Motor neuron (in vitro differentiated cells): ENCODE results near the gene LMTK3. TPM values are rescaled to one million over a fixed set of nuclear protein-coding genes. Genes with fewer than 3 reads are reported as not detected.
"Not testable (repeated sequence)": the region's sequence is repeated elsewhere in the genome, so short reads cannot be mapped to it uniquely, and the experiment has no call there.

Experiments used
- ATAC-seq, 8 experiments: fragments of 200-7000 bp; cut with Tn5 transposase; replicated peaks in 6 of 8; 2 replicates each; pipeline ENCODE4 v1.8.0; 2021; ENCODE audit warnings: mild to moderate bottlenecking in 8 of 8, moderate library complexity in 8 of 8
- H3K27ac ChIP-seq, 2 donors: fragments of 250-450 bp; sonication (Bioruptor Pico); 2 replicates each; pipeline ENCODE4 v1.9.0; 2021; ENCODE audit warnings: antibody characterized with exemption in 2 of 2, mild to moderate bottlenecking in 2 of 2, moderate library complexity in 1 of 2
- H3K4me1 ChIP-seq, 2 donors: fragments of 250-450 bp; sonication (Bioruptor Pico); replicated peaks in 1 of 2; 2 replicates each; pipeline ENCODE4 v1.6.1; 2021; ENCODE audit warnings: antibody characterized with exemption in 2 of 2, mild to moderate bottlenecking in 2 of 2, moderate library complexity in 1 of 2
- H3K4me3 ChIP-seq, 5 donors: fragments of 250-450 bp; sonication (Bioruptor Pico); 2 replicates each; pipeline ENCODE4 v1.9.0; 2021; ENCODE audit warnings: antibody characterized with exemption in 5 of 5, mild to moderate bottlenecking in 5 of 5, moderate library complexity in 4 of 5
- WGBS, 10 experiments: fragments of 450-650 bp; shearing (Covaris generic); methylation state at CpG; one replicate each; pipeline ENCODE4 v1.0.0; 2022; 5-methylcytosine and 5-hydroxymethylcytosine counted together
- in situ Hi-C, 9 experiments: fragments of 400-800 bp; cut with MboI; loops; one replicate each; pipeline ENCODE4 v1.15.0; 2021; ENCODE audit warnings: low sequenced_read_pairs in 9 of 9, low pct_unique_long_range_greater_than_20kb in 2 of 9; ENCODE audit not compliant: unreplicated experiment in 9 of 9
- total RNA-seq, 8 experiments: library from RNA; unstranded; fragments of 300-600 nt; gene quantifications; 2 replicates each; pipeline versions ENCODE4 v1.2.3 to v1.2.4, GENCODE V29; 2022

Gene LMTK3
- total RNA-seq, 8 experiments from 2014 or later: 0.25 to 17.5 (median 6.1) TPM

GRCh38 chr19:48498595-48499311, 12.9 kb downstream of the LMTK3 start:
- H3K27ac ChIP-seq: no peak overlapping the region
- in situ Hi-C loops: loop anchor here in 2 of 9 experiments (25.0 kb wide), 1 partner anchor 89 kb away; no protein-coding TSS in a partner anchor
- no CpG with 5 or more reads among the region's 59 CpGs for WGBS, 10 experiments
- H3K4me1 ChIP-seq: peaks cover 2 to 9% of the 10 kb centered on the region in 2 donors
- no peak overlapping the region for H3K4me3 ChIP-seq
- peak in 4 of 8 experiments; percentile 2 to 15 (median 6) for ATAC-seq

DNA sequence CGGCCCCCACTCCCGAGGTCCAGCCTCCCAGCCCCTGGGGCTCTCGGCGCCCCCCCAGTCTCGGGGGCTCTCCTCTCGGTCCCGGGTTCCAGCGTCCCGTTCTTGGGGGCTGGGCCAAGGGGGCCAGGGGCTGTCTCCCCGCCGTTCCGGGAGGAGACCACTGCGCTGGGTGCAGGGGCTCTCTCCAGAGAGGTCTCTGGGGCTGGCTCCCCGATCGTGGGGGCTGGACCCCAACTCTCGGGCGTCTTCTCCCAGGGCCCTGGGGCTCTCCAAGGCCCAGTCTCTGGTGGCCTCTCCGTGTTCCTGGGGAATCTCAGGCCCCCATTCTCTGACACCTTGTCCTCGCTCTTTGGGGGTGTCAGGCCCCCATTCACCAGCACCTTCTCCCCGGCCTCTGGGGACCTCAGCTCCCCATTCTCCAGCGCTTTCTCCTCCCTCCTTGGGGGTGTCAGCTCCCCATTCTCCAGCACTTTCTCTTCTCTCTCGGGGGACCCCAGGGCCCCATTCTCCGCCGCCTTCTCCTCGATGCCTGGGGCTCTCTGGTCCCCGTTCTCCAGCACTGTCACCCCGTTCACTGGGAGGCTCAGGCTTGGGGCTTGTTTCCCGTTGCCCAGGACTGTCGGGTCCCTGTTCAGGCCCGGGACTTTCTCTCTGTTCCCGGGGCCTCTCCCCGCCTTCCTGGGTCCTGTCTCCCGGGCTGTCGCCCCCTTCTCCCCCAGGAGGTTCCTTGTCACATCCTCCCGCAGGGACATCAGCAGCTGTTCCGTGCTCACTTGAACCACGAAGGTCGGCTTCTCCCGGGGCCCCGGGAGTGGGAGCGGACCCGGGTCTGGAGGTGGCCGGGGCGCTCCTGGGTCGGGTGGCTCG, 13.7 kb downstream of the LMTK3 start:
- Histone ChIP-seq H3K4me3 (no peak overlapping the region), H3K27ac (no peak overlapping the region), H3K4me1 (peaks cover 2 to 9% of the 10 kb centered on the region in 2 donors)
- WGBS, 10 experiments: 72 to 100% (median 88%) methylated on average over 1 to 9 of the region's 46 CpGs; no CpG with 5 or more reads in 6 of the 10 experiments
- no peak for ATAC-seq
- in situ Hi-C loops: loop anchor here in 2 of 9 experiments (25.0 kb wide), 1 partner anchor 89 kb away; no protein-coding TSS in a partner anchor

GRCh38 chr19:48496959-48497727, 14.5 kb downstream of the LMTK3 start:
- 62 to 83% (median 74%) methylated on average over 1 to 4 of the region's 45 CpGs; no CpG with 5 or more reads in 4 of the 10 experiments for WGBS, 10 experiments
- Histone ChIP-seq H3K4me3 (no peak overlapping the region), H3K27ac (no peak overlapping the region), H3K4me1 (peaks cover 0 to 11% of the 10 kb centered on the region in 2 donors)
- in situ Hi-C loops: loop anchor here in 2 of 9 experiments (25.0 kb wide), 1 partner anchor 90 kb away; no protein-coding TSS in a partner anchor
- no peak for ATAC-seq

DNA sequence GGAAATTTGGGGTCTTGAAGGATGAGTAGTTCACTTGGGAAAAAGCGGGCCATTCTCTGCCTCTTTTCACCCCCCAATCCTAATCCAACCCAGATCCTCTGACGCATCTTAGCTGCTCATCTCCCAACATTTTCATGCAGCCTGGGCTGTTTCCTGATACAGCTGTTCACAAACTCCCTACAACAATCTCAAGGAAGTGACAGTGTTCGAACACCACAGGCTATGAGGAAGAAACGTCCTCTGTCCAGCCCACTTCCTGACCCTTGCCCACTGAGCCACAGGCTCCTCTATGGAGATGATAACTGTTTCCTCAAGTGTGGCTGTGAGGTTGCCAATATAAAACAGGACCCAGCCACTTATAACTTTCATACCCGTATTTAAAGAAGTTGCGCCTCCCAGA, 16.2 kb downstream of the LMTK3 start:
- Histone ChIP-seq H3K4me1 (peaks cover 9 to 23% of the 10 kb centered on the region in 2 donors), H3K4me3 (no peak overlapping the region), H3K27ac (no peak overlapping the region)
- WGBS, 10 experiments: 30 to 100% (median 82%) methylated on average over 2 to 6 of the region's 6 CpGs; no CpG with 5 or more reads in 2 of the 10 experiments
- ATAC-seq: no peak
- in situ Hi-C loops: loop anchor here in 2 of 9 experiments (25.0 kb wide), 1 partner anchor 92 kb away; no protein-coding TSS in a partner anchor

DNA sequence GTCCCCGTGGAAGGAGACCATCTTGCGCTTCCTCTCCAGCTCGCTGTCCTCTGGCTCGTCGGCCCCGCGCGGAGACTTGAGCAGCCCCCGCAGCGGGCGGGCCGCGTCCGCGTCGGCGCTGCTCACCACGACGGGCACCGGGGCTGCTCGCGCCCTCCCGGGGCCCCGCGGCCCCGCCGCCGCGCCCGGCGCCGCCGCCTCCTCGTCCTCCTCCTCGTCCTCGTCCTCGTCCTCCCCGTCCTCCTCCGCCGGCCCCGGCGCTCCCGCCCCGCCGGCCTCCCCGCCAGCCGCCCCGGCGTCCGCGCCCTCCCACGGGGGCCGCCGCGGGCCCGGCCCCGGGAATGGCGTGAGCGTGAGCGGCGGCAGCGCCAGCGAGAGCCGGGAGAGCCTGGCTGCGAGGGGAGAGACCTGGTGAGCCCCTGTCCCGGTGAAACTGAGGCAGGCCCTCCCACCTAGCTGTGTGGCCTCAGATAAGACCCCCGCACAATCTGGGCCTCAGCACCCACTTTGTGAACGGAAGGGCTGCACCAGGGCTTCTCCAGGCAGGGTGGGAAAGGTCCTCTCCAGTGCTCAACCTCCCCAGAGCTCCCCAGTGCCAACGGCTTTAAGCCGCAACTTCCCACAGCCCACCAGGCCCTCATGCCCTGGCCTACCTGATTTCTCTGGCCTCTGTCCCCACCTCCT, 17.8 kb downstream of the LMTK3 start:
- H3K4me3 ChIP-seq: peak overlapping the region; percentile 30 to 48 (median 42)
- WGBS, 10 experiments: 0% methylated on average over 1 of the region's 70 CpGs; no CpG with 5 or more reads in 8 of the 10 experiments
- in situ Hi-C loops: loop anchor here in 2 of 9 experiments (25.0 kb wide), 1 partner anchor 93 kb away; no protein-coding TSS in a partner anchor
- ATAC-seq: peak; percentile 4 to 30 (median 15)
- peaks cover 9 to 23% of the 10 kb centered on the region in 2 donors for H3K4me1 ChIP-seq
- H3K27ac ChIP-seq: peak overlapping the region in 1 of 2 donors; percentile 38

- Histone ChIP-seq H3K27ac (peak overlapping the region in 1 of 2 donors; percentile 43), H3K4me3 (peak overlapping the region; percentile 30 to 48 (median 42)), H3K4me1 (peaks cover 9 to 23% of the 10 kb centered on the region in 2 donors)
- no CpG with 5 or more reads among the region's 47 CpGs for WGBS, 10 experiments
- in situ Hi-C loops: loop anchor here in 2 of 9 experiments (25.0 kb wide), 1 partner anchor 94 kb away; no protein-coding TSS in a partner anchor
- ATAC-seq: peak; percentile 77 to 87 (median 82)
Observed at GRCh38 chr19:48492925-48493717, 18.5 kb downstream of the LMTK3 start.

DNA sequence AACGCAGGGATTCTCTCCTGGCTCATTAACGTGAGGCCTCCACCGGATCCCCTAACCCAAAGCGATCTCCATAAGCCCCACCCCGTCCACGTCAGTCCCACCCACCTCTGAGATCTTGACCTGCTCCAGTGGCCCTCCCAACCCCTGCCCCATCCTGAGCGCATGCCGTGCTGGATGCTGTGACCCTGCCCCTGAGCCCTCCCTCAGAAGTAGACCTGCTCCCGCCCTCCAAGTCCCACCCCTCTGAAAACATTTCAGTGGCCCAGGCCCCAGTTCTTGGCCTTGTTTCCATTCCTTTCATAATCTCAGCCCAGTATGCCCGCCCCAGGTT, 19.9 kb downstream of the LMTK3 start:
- in situ Hi-C loops: loop anchor here in 2 of 9 experiments (25.0 kb wide), 1 partner anchor 96 kb away; no protein-coding TSS in a partner anchor
- peaks cover 9 to 23% of the 10 kb centered on the region in 2 donors for H3K4me1 ChIP-seq
- WGBS, 10 experiments: 0 to 60% (median 29%) methylated on average over 1 to 2 of the region's 10 CpGs; no CpG with 5 or more reads in 7 of the 10 experiments
- H3K27ac ChIP-seq: peak overlapping the region in 1 of 2 donors; percentile 56
- peak overlapping the region in 1 of 5 donors; percentile 20 for H3K4me3 ChIP-seq
- ATAC-seq: no peak

- peak overlapping the region in 1 of 2 donors; percentile 56 for H3K27ac ChIP-seq
- WGBS, 10 experiments: 36 to 50% methylated on average over 2 to 3 of the region's 50 CpGs; no CpG with 5 or more reads in 8 of the 10 experiments
- H3K4me3 ChIP-seq: peak overlapping the region in 1 of 5 donors; percentile 20
- no peak for ATAC-seq
- H3K4me1 ChIP-seq: peaks cover 9 to 23% of the 10 kb centered on the region in 2 donors
- in situ Hi-C loops: loop anchor here in 2 of 9 experiments (25.0 kb wide), 1 partner anchor 96 kb away; no protein-coding TSS in a partner anchor
Observed at GRCh38 chr19:48490981-48491792, 20.4 kb downstream of the LMTK3 start.

GRCh38 chr19:48489608-48490216, 21.9 kb downstream of the LMTK3 start:
- WGBS, 10 experiments: 17 to 73% (median 40%) methylated on average over 1 to 8 of the region's 19 CpGs; no CpG with 5 or more reads in 5 of the 10 experiments
- peak in 3 of 8 experiments; percentile 2 to 34 (median 11) for ATAC-seq
- in situ Hi-C loops: loop anchor here in 2 of 9 experiments (25.0 kb wide), 1 partner anchor 98 kb away; no protein-coding TSS in a partner anchor

GRCh38 chr19:48488478-48488877, 23.2 kb downstream of the LMTK3 start:
- H3K4me3 ChIP-seq, H3K27ac ChIP-seq, ATAC-seq: not testable (repeated sequence)
- WGBS, 10 experiments: 47 to 100% (median 100%) methylated on average over 1 to 6 of the region's 7 CpGs; no CpG with 5 or more reads in 2 of the 10 experiments
- in situ Hi-C loops: loop anchor here in 2 of 9 experiments (25.0 kb wide), 1 partner anchor 99 kb away; no protein-coding TSS in a partner anchor
- peaks cover 9 to 20% of the 10 kb centered on the region in 2 donors for H3K4me1 ChIP-seq

More at GRCh38 chr19:48489608-48490216, 21.9 kb downstream of the LMTK3 start:
- H3K4me1 ChIP-seq: peaks cover 9 to 23% of the 10 kb centered on the region in 2 donors
- no peak overlapping the region for H3K4me3 ChIP-seq
- no peak overlapping the region for H3K27ac ChIP-seq
